Esophagus (tissue), 2 donors: ENCODE results near the gene TSNAXIP1. TPM values are rescaled to one million over a fixed set of nuclear protein-coding genes. Genes with fewer than 3 reads are reported as not detected.

Experiments used
- H3K27ac ChIP-seq, 2 donors: one replicate each; pipeline ENCODE4 v1.5.1; 2013; ENCODE audit warnings: low read depth in 2 of 2, mild to moderate bottlenecking in 2 of 2, inconsistent platforms in 1 of 2, low read length in 1 of 2, moderate library complexity in 1 of 2
- H3K27me3 ChIP-seq, 2 donors: one replicate each; pipeline ENCODE4 v1.6.1; 2013; ENCODE audit warnings: low read length in 2 of 2, control low read depth in 1 of 2, mild to moderate bottlenecking in 1 of 2; ENCODE audit not compliant: insufficient read depth in 2 of 2, control insufficient read depth in 1 of 2
- H3K36me3 ChIP-seq, 2 donors: one replicate each; pipeline ENCODE4 v1.6.1; 2013; ENCODE audit warnings: low read length in 1 of 2; ENCODE audit not compliant: control insufficient read depth in 2 of 2, insufficient read depth in 2 of 2
- H3K4me1 ChIP-seq, 2 donors: one replicate each; pipeline ENCODE4 v1.6.1; 2013; ENCODE audit warnings: low read length in 1 of 2; ENCODE audit not compliant: control insufficient read depth in 2 of 2, insufficient read depth in 2 of 2
- H3K4me3 ChIP-seq, 2 donors: one replicate each; pipeline ENCODE4 v1.5.1; 2013; ENCODE audit warnings: low read length in 2 of 2, mild to moderate bottlenecking in 2 of 2, low read depth in 1 of 2, moderate library complexity in 1 of 2
- H3K9me3 ChIP-seq, 2 donors: one replicate each; pipeline ENCODE4 v1.6.1; 2013; ENCODE audit warnings: mild to moderate bottlenecking in 2 of 2, low read depth in 1 of 2, low read length in 1 of 2, moderate library complexity in 1 of 2; ENCODE audit not compliant: control insufficient read depth in 2 of 2, insufficient read depth in 1 of 2
- WGBS, 2 donors: extraction: QIAGEN DNeasy Blood & Tissue Kit; methylation state at CpG; one replicate each; pipeline ENCODE4 v1.1.7; 2013; 5-methylcytosine and 5-hydroxymethylcytosine counted together
- polyA plus RNA-seq, 2 donors: library from polyadenylated mRNA; stranded (reverse); fragments of 200-250 nt; gene quantifications; one replicate each; pipeline ENCODE4 v1.2.3, GENCODE V29; 2013
- donor health status: healthy with polysubstance abuse.
- donor health status: Bipolar disorder and iron deficiency.

The TSNAXIP1 gene
- polyA plus RNA-seq, 2 donors = 0.72 to 1.8 TPM

- no peaks in the 10 kb centered on the region for H3K27me3 ChIP-seq
- H3K27ac ChIP-seq = peak overlapping the region in 1 of 2 donors; percentile 51
- WGBS, 2 donors = 58 to 62% methylated on average over 5 of the region's 5 CpGs
These were observed 25.1 kb upstream of the TSNAXIP1 start for GRCh38 chr16:67781565-67781921.

DNA sequence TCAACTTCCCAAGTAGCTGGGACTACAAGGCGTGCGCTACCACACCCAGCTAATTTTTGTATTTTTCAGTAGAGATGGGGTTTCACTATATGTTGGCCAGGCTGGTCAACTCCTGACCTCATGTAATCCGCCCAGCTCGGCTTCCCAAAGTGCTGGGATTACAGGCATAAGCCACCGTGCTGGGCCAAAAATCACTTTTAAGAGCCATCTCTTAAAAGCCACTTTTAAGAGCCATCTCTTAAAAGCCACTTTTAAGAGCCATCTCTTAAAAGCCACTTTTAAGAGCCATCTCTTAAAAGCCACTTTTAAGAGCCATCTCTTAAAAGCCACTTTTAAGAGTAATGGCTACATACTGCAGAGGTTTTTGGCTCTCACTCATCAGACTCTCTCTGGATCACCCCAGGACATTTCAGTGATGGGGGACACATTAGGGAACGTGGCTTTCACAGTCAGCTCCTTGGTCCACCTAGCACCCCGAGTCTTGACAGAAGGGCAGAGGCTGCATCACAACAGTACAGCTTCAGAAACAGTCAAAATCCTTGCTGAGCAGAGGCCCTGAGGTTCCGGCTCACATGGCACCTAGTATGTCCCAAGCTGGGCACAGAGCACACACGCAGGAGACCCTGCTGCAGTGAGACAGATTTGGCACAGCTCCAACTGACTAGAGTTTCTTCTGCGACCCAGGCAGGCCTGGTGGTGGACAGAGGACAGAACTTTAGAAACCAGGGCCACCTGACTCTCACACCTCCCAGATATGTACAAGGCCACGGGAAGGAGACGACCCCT lies 23.9 kb upstream of the TSNAXIP1 start:
- no peaks in the 10 kb centered on the region for H3K27me3 ChIP-seq
- 92 to 93% methylated on average over 12 of the region's 12 CpGs for WGBS, 2 donors
- H3K4me1 ChIP-seq = peaks cover 5 to 7% of the 10 kb centered on the region in 2 donors
- no peaks in the 10 kb centered on the region for H3K9me3 ChIP-seq
- H3K27ac ChIP-seq = no peak overlapping the region
- H3K4me3 ChIP-seq = no peak overlapping the region
- peaks cover 0 to 4% of the 10 kb centered on the region in 2 donors for H3K36me3 ChIP-seq

More at GRCh38 chr16:67781565-67781921, 25.1 kb upstream of the TSNAXIP1 start:
- Histone ChIP-seq H3K9me3 (no peaks in the 10 kb centered on the region), H3K4me3 (no peak overlapping the region), H3K4me1 (peaks cover 5 to 7% of the 10 kb centered on the region in 2 donors), H3K36me3 (peaks cover 0 to 4% of the 10 kb centered on the region in 2 donors)

DNA sequence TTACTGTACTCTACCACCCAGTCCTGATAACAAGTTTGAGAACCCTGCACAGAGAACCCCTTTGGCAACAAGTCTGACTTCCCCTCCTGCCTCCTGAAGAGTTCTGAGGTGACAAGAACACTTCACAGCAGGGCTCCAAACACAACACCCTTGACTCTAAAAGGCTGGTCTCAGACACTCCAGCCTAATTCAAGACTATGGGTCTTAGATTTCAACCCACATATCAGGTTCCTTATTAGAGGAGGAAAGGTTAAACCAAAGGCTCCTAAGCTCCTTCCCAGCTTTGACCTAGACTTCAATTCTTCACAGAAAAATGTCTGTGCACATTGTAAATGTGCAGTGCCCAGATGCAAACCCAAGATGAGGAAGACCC lies 23.4 kb upstream of the TSNAXIP1 start:
- no peak overlapping the region for H3K4me3 ChIP-seq
- no peaks in the 10 kb centered on the region for H3K9me3 ChIP-seq
- H3K36me3 ChIP-seq = peaks cover 0 to 4% of the 10 kb centered on the region in 2 donors
- H3K27ac ChIP-seq = no peak overlapping the region
- no peaks in the 10 kb centered on the region for H3K27me3 ChIP-seq
- peaks cover 5 to 7% of the 10 kb centered on the region in 2 donors for H3K4me1 ChIP-seq

DNA sequence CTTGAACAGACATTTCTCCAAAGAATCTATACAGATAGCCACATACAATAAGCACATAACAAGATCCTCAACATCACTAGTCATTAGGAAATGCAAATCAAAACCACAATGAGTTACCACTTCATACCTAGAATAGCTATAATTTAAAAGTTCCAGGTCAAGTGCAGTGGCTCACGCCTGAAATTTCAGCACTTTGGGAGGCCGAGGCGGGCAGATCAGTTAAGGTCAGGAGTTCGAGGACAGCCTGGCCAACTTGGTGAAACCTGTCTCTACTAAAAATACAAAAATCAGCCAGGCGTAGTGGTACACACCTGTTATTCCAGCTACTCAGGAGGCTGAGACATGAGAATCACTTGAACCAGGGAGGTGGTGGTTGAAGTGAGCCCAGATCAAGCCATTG lies 20.2 kb upstream of the TSNAXIP1 start:
- H3K4me3 ChIP-seq = no peak overlapping the region
- no peaks in the 10 kb centered on the region for H3K27me3 ChIP-seq
- H3K36me3 ChIP-seq = peaks cover 0 to 4% of the 10 kb centered on the region in 2 donors
- H3K4me1 ChIP-seq = peaks cover 3 to 4% of the 10 kb centered on the region in 2 donors
- no peak overlapping the region for H3K27ac ChIP-seq
- H3K9me3 ChIP-seq = no peaks in the 10 kb centered on the region
- 91 to 96% methylated on average over 5 of the region's 5 CpGs for WGBS, 2 donors

DNA sequence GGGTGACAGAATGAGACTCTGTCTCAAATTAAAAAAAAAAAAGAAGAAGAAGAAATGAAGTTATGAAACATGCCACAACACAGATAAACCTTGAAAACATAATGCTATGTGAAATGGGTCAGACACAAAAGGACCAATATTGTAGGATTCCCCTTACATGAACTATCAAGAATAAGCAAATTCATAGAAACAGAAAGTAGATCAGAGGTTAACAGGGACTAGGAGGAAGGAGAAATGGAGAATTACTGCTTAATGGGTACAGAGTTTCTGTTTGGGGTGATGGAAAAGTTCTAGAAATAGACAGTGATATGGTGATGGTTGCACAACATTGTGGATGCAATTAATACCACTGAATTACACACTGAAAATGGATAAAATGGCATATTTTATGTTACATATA lies 16.6 kb upstream of the TSNAXIP1 start:
- Histone ChIP-seq H3K27ac (no peak overlapping the region), H3K4me1 (no peaks in the 10 kb centered on the region), H3K27me3 (no peaks in the 10 kb centered on the region), H3K9me3 (no peaks in the 10 kb centered on the region), H3K4me3 (no peak overlapping the region), H3K36me3 (no peaks in the 10 kb centered on the region)

GRCh38 chr16:67796099-67796718 lies 10.5 kb upstream of the TSNAXIP1 start:
- Histone ChIP-seq H3K9me3 (no peaks in the 10 kb centered on the region), H3K36me3 (peaks cover 0 to 8% of the 10 kb centered on the region in 2 donors), H3K27ac (no peak overlapping the region), H3K27me3 (no peaks in the 10 kb centered on the region), H3K4me1 (peaks cover 0 to 2% of the 10 kb centered on the region in 2 donors), H3K4me3 (no peak overlapping the region)
- 96 to 100% methylated on average over 5 of the region's 5 CpGs for WGBS, 2 donors

GRCh38 chr16:67800338-67800926 lies 6.3 kb upstream of the TSNAXIP1 start:
- WGBS, 2 donors = 86 to 91% methylated on average over 7 of the region's 7 CpGs
- H3K27me3 ChIP-seq = no peaks in the 10 kb centered on the region
- H3K27ac ChIP-seq = no peak overlapping the region
- peaks cover 3 to 4% of the 10 kb centered on the region in 2 donors for H3K4me1 ChIP-seq
- H3K36me3 ChIP-seq = peaks cover 0 to 12% of the 10 kb centered on the region in 2 donors
- H3K4me3 ChIP-seq = no peak overlapping the region
- H3K9me3 ChIP-seq = no peaks in the 10 kb centered on the region

- H3K4me1 ChIP-seq = peaks cover 5 to 9% of the 10 kb centered on the region in 2 donors
- H3K4me3 ChIP-seq = no peak overlapping the region
- WGBS, 2 donors = 89 to 100% methylated on average over 1 of the region's 1 CpG
- peaks cover 0 to 12% of the 10 kb centered on the region in 2 donors for H3K36me3 ChIP-seq
- H3K9me3 ChIP-seq = no peaks in the 10 kb centered on the region
- H3K27ac ChIP-seq = no peak overlapping the region
- H3K27me3 ChIP-seq = no peaks in the 10 kb centered on the region
These were observed 5.4 kb upstream of the TSNAXIP1 start for GRCh38 chr16:67801241-67801640.

DNA sequence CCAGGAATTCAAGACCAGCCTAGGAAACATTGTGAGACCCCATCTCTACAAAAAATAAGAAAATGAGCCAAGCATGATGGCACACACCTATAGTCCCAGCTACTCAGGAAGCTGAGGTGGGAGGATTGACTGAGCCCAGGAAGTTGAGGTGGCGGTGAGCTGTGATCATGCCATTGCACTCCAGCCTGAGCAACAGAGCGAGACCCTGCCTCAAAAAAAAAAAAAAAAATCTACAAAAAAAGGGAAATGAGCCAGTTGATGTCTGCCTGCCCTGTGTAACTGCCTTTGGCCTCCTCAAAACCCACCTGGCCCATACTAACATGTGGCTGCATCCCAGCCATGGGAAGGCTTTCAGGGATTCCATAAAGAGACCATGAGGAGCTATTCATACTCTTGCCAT lies 4.8 kb upstream of the TSNAXIP1 start:
- no peak overlapping the region for H3K4me3 ChIP-seq
- WGBS, 2 donors = 84 to 96% methylated on average over 2 of the region's 2 CpGs
- peaks cover 0 to 12% of the 10 kb centered on the region in 2 donors for H3K36me3 ChIP-seq
- no peaks in the 10 kb centered on the region for H3K27me3 ChIP-seq
- H3K9me3 ChIP-seq = no peaks in the 10 kb centered on the region
- H3K4me1 ChIP-seq = peaks cover 5 to 9% of the 10 kb centered on the region in 2 donors
- H3K27ac ChIP-seq = no peak overlapping the region
